GM21360 (cell line): Measurements from ENCODE around the gene CDKL5.
"Not testable (repeated sequence)": the region's sequence is repeated elsewhere in the genome, so short reads cannot be mapped to it uniquely, and the experiment has no call there.

Source experiments
- ATAC-seq: cut with Tn5 transposase; IDR thresholded peaks from one replicate; pipeline ENCODE4 v1.9.1; 2021; ENCODE audit warnings: mild to moderate bottlenecking, moderate library complexity; ENCODE audit not compliant: unreplicated experiment

CDKL5 gene

DNA sequence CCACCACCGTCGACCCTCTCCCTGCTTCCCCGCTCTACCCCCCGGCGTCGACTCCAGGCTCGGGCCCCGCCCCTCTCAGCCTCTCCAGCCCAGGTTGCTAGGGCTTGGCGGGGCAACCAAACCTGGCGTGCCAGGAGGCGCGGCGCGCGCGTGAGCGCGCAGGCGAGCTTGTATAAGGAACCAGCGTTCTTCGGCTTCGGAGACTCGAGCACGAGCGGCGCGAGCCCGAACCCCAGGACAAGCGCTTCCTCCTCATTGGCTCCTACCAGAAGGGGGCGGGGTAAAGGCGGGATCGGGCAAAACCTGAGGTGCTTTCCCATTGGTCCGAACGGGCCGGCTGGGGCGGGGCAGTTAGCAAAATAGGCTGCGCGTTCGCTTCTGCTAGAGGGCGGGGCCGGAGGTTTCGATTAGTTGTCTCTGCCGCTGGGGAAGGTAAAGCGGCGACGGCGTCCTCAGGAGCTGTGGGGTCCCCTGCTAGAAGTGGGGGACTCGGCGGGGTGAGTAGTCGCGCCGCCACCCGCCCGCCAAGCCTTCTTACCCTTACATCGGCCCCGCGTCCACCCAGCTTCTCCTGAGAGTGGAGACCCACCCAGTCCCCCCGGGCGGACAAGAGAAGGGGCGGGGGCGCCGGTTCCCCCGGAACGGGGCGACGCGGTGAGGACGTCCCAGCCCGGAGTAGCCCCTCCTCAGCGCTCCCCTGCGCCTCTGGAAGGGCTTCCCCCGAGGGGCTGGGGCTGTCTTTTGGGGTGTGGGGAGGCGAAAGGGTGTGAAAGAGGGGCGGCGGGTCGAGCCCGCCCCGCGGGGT lies at the start of gene CDKL5:
CDKL5 (plus strand) TSS at position 410 of the 805 bp plus-strand sequence. CDS start 81,489 bp downstream, outside the sequence.
- peak; percentile 88 for ATAC-seq

DNA sequence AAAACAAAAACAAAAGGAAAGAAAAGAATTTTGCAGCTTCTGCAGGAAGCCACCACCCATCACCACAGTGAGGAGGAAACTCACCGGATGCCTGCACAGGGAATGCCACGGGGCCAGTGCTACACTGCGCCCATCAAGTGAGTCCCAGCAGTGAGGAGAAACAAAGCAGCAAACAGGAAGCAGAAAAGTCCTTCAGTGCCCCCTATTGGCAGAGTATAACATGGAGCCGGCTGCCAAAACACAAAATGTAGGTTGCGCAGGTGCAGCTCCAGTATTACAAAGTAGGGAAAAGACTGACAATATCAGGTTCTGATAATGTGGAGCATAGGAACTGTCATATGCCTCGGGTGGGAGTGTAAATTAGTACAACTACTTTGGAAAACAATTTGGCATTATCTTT lies 47.6 kb upstream of the CDKL5 start:
- ATAC-seq, result no peak

DNA sequence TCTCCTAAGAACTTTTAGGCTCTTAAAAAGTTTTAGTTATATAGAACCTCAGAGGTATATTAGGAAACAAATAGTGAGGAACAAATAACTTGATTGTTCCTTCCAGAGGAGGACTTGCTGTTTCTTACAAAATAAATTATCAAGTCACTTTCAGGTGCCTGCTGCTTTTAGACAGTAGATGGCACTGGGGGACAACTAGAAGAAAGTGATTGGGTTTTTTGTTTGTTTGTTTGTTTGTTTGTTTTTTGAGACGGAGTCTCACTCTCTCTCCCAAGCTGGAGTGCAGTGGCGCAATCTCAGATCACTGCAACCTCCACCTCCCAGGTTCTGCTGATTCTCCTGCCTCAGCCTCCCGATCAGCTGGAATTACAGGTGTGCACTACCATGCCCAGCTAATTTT lies 35.4 kb upstream of the CDKL5 start:
- no peak for ATAC-seq

DNA sequence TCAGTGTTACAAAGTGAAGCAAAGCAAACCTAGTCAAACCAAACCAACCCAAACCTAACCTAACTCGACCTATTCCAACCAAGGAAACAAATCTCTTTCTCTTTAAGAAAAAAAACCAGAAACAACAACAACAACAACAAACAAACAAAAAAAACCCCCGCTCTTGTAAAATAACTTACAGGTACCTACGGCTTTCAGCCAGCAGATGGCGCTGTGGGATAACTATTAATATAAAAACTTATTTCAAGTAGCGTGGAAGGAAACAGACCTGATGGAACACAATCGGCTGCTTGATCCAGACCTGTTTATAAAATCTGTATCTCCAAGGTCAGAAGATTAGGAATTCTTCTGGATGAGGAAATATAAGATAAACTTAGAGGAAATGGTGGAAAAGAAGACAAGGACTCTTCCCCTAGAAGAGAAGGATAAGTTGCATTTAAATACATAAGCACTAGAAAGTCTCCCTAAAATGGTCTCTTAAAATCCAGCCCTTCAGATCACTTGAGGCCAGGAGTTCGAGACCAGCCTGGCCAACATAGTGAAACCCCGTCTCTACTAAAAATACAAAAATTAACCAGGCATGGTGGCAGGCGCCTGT lies 34.4 kb upstream of the CDKL5 start:
- peak; percentile 54 for ATAC-seq

DNA sequence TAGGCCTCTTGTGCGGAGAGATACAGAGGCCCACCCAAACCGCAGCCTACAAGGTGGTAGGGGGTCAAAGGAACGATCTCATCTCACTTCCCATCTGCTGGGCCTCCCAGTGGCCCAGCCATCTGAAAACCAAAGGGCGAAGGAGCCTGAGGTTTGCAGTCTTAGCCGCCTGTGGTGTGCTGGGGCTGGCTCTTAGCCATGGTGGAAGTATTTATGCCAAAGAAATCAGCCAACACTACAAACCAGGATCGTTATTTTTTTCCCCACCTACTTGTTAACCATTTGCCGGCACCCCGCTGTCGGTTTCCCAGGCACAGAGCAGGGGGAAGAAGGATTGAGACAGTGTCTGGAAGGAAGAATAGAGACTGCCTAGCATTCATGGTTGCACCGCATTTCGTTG lies 30.9 kb upstream of the CDKL5 start:
- no peak for ATAC-seq

DNA sequence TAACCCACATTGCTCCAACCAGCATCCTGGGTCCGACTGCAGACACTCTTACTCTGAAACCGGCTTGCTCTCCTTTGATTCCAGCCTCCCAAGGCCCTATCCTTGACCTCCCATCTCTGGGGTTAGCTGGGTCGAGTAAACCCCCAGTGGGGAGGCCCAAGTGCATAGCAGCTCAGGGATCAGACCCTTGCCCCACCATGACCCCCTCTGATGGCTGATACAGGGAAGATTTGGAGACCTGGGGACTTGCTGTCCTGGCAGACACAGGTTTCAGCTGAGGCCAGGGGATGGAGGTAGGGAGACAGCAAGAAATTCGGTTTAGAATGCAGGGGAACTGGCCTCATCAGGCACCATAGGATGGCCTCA lies 23.6 kb upstream of the CDKL5 start:
- ATAC-seq, result no peak

DNA sequence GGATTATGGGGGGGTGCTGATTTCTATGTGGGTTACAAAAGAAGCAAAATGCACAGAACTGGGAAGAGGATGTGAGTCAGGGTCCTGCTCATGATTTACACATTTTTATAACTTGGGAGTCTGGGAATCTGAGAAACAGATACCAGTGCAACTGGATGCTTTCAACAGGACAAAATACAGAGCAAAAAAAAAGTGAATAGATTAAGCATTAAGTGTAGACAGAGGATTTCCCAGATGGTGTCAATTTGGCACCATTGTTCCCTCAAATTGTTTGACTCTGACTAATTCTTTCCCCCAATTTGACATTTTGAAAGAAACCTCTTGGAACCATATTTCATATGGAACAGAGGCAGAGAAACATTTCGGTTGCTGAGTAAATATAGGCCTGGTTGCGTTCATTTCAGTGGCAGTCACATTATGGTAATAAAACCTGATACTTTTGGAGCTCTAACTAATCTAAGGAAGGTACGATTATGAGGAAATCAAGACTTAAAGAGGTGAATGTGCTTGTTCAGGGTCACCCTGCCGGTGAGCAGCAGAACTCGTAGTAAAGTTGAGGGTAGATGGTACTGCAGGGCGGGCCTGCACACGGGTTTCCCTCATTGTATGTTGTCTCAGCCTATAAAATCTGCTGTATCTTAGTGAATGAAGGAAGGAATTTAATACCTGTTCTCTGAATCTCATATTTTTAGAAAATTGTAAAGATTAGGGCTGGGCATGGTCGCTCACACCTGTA lies 18.7 kb upstream of the CDKL5 start:
- ATAC-seq, result no peak

DNA sequence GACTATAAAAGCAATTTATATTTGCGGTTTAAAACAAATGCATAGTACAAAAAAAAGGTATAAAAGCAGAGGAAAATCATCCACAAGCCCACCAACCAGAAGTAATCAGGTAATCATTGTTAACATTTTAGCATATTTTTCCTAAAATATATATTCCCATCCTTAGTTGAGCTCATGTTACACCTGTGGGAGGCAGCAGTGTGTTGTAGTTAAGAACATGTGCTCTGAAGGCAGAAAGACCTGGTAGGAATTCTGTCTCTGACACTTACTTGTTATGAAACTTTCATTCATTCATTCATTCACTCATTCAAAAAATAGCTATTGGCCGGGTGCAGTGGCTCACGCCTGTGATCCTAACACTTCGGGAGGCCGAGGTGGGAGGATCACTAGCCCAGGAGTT lies 15.4 kb upstream of the CDKL5 start:
- ATAC-seq, result no peak

DNA sequence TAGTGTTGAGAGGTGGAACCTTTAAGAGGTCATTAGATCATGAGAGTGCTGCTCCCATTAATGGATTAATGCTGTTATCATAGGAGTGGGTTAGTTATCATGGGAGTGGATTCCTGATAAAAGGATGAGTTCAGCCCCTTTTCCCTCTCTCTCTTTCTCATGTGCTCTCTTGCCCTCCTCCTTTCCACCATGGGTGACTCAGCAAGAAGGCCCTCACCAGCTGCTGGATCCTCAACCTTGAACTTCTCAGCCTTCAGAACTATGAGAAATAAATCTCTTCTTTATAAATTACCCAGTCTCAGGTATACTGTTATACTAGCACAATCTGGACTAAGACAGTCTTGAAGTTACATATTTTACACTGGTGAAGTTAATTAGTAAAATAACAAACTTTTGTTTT lies 10.0 kb upstream of the CDKL5 start:
- no peak for ATAC-seq

DNA sequence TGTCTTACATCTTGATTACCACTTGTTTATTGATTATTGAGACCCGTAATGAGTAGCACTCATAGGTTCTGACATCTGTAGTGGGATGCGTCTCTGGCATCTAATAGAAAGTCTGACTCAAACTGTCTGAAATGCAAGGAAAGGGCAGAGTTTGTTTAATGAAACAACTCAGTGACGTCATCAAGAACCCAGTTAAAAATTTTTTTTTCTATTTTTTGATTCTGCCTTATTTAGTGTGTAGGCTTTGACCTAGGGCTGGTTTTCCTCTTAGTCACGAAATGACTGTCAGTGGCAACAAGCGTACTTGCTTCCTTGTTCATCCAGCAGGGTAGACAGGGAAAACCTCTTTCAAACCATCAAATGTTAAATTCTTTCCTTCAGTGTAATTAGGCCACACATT lies 3.1 kb upstream of the CDKL5 start:
- no peak for ATAC-seq

DNA sequence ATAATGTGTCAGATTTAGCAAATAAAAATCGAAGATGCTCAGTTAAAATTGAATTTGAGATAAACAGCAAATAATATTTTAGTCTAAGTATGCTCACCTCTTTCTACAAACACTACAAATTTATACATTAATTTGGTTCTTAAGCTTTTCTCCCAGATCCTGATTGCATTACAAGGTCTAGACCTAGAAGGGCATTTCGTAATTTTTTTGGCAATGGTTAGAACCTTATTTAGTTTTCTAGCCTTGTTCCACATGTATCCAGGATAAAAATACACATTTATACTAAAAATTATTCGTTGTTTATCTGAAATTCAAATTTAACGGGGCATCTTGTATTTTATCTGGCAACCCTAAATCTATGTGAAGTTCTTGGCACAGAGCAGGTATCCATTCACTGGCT lies 2.5 kb upstream of the CDKL5 start:
- no peak for ATAC-seq

DNA sequence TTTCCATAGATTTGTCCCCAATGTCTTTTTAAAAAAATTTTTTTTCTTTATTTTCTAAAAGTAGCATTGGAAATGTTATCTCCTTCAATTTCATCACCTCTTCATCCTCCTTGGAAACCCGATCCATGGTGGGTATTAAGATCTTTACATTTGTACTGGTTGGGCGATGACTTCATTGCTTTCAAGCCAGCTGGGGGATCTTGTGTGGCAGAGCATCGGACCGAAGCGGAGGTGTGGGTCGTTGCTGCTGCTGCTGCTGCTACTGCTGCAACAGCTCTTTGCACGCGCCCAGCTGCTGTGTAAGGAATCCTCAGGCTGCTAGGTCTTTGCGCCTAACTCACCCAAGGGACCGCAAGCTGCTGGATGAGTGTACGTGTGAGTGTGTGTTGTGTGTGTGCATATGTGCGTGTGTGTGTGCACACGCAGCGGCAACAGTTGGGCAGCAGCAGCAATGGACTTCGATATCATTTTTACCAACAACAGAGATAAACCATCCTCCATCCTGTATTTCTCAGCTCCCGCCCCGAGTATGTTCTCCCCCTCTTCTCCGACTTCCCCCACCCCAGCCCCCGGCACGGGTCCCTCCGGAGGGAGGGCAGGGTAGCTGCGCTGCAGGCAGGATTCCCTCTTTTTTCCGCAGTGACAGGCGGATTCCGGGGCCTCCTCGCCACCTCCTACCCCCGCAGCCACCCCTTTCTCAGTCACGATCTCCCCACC lies 768 bp upstream of the CDKL5 start:
- no peak for ATAC-seq

DNA sequence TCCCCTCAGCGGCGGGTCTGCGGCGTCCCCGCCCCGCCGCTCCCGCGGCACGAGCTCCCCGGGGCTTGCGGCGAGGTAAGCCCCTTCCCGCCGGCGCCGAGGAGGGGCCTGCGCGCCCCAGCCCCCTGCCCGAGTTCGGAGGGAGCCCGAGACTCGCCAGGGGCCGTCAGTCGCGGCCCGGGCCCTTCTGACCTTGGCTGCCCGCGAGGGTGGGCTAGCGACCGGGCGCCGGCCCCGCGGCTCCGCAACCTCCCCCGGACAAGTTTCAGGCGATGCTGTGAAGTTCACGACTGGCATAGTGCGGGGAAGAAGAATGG lies 554 bp downstream of the CDKL5 start:
- no peak for ATAC-seq

DNA sequence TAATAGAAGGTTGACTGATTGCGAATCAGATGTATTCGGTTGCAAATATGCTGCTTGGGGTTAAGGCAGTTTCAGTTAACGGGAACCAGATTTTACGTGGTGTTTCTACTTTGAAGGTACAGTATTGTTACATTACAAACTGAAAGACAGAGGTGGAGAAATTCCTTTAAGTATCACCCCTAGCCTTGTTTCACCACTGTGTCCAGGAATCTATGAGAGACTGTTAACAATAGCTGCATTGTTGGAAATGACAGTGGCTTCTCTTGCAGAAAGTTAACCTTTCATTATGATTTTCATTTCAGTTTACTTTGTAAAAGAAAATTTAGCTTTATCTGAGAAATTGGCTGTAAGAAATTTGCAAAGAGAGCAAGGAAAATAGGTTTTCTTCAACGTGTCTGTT lies 2.6 kb downstream of the CDKL5 start:
- ATAC-seq, result no peak

DNA sequence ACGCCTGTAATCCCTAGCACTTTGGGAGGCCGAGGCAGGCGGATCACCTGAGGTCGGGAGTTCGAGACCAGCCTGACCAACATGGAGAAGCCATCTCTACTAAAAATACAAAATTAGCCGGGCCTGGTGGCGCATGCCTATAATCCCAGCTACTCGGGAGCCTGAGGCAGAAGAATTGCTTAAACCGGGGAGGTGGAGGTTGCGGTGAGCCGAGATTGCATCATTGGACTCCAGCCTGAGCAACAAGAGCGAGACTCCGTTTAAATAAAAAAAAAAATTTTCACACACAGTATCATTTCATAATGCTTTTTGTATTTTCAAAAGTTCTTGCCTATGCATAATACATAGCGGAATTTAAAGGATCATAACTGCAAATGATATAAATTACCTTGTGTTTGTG lies 7.9 kb downstream of the CDKL5 start:
- not testable (repeated sequence) for ATAC-seq

DNA sequence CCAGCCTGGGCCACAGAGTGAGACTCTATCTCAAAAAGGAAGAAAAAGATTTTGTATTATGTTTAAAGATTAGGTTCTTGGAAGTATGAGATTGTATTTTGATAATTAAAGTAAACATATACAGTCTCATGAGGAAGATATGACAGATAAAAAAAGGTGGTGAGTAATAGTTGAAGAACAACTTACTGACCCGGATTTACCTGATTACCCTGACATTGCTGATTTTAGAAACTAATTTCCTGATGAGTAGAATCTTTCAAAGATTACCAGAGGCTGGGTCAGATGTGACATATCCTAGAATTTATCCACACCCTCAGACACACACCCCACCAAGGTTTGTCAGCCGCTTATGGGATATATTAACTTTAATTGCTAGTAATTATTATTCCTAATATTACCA lies 9.5 kb downstream of the CDKL5 start:
- no peak for ATAC-seq

DNA sequence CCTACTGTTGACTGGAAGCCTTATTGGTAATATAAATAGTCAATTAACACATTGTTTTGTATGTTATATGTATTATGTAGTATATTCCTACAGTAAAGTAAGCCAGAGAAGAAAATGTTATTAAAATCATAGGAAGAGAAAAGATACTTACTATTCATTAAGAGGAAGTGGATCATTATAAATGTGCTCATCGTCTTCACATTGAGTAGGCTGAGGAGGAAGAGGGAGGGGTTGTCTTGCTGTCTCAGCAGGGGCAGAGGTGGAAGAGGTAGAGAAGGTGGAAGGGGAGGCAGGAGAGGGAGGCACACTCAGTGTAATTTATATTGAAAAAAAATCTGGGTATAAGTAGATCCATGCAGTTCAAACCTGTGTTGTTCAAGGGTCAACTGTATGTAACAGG lies 10.6 kb downstream of the CDKL5 start:
- no peak for ATAC-seq

DNA sequence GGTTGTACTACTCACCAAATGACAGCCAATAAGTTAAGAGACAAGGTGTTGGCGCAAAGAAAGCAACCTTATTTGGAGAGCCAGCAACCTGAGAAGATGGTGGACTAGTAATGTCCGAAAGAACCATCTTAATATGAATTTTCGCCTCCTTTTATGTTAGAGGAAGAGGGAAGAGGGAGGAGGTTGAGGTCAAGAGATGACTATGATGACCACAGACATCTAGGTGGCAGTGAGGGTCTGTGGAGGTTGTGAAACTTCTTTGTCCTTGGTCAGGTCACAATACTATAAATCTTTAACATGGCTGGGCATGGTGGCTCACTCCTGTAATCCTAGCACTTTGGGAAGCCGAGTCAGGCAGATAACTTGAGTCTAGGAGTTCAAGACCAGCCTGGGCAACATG lies 15.4 kb downstream of the CDKL5 start:
- no peak for ATAC-seq

DNA sequence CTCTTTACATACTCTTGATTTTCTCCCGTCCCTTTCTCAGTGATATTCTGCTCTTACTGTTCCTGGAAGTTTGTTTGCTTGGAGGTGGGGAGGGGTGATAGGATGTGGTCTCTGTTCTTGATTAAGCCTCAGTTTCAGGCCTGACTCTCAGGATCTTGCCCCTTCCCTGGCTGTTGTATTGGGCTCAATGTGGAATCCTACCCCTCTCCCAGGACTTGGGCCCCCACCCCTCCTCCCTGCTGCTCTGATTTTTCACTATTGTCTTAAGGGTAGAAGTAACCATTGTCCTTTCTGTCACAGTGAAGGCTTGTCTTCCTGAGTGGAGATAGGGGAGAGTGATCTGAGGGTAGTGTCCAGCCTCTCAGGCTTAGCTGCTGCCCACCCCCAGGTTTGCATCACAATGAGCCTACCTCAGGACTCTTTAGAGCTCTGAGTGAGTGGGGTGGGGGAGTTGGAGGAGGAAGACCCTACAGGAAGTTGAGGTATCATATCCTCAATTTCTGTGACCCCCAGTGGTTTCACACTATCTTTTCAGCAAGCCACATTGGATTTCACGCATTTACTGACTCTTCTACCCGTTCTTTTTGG lies 16.5 kb downstream of the CDKL5 start:
- no peak for ATAC-seq

DNA sequence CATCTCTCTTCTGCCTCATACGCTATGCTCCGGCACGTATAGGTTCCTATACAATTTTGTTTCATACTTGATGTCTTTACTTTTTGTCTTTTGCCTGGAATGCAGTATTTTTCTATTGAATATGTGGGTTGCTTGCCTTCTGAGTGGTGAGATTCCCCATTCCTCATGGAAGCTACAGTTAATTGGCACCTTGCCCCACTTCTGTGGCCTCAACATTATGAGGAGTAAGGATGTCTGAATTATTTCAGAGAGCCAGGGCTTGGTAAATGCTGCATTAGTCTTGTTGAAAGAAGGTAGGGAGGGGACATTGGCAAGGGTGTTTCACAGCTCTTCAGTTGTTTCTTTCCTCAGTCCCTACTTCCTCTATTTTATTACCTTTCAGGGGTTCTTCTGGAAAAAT lies 23.0 kb downstream of the CDKL5 start:
- no peak for ATAC-seq

DNA sequence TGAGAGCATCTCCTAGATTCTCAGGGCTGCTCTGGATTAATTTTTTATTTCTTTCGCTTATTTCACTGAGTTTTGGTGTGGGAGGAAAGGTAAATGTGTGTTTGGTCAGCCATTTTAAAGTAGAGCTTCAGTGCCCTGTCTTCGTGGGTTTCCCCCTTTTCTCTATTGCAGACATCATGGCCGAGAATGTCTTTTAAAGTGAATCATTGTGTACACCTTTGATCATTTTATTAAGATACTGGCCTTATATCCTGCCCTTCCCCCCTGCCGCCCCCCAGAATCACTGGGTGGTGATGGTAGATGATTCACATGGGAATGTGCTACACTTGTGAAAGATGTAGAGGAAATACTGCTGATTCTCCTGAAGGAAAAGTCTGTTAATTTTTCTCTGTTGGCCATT lies 23.8 kb downstream of the CDKL5 start:
- no peak for ATAC-seq
